Activated naive CD8-positive, alpha-beta T cell treated with anti-CD3 and anti-CD28 coated beads, Interleukin-2, amount 50 U/mL, for 16 hours (primary cell): ENCODE data around the gene KRT23.

Experiments used
- DNase-seq: peaks from one replicate; pipeline ENCODE4 v3.0.0-alpha.2; 2020; ENCODE audit warnings: low read depth, low spot score

KRT23 gene

GRCh38 chr17:40910441-40910841, 27.0 kb downstream of the KRT23 start:
- DNase-seq = no peak

GRCh38 chr17:40909755-40910154, 27.7 kb downstream of the KRT23 start:
- DNase-seq = no peak

GRCh38 chr17:40909351-40909750, 28.1 kb downstream of the KRT23 start:
- peak; percentile 23 for DNase-seq

GRCh38 chr17:40906613-40907012, 30.8 kb downstream of the KRT23 start:
- no peak for DNase-seq

GRCh38 chr17:40905370-40905769, 32.1 kb downstream of the KRT23 start:
- no peak for DNase-seq

GRCh38 chr17:40903129-40903847, 34.2 kb downstream of the KRT23 start:
- no peak for DNase-seq

- no peak for DNase-seq
Observed at GRCh38 chr17:40902498-40902897, 34.9 kb downstream of the KRT23 start.

GRCh38 chr17:40901981-40902474, 35.4 kb downstream of the KRT23 start:
- no peak for DNase-seq

GRCh38 chr17:40900809-40901356, 36.6 kb downstream of the KRT23 start:
- DNase-seq = no peak

- no peak for DNase-seq
Observed at GRCh38 chr17:40896916-40897455, 40.5 kb downstream of the KRT23 start.

GRCh38 chr17:40895106-40895730, 42.2 kb downstream of the KRT23 start:
- DNase-seq = no peak

- DNase-seq = no peak
Observed at GRCh38 chr17:40888196-40888720, 49.2 kb downstream of the KRT23 start.

GRCh38 chr17:40886090-40886489, 51.4 kb downstream of the KRT23 start:
- no peak for DNase-seq

GRCh38 chr17:40884708-40885512, 52.5 kb downstream of the KRT23 start, which contains the start of gene KRT20:
Gene KRT20, minus strand, starts transcription at chr17:40885242. Its CDS starts 57 bp downstream, at chr17:40885185.
- DNase-seq = no peak

- no peak for DNase-seq
Observed at GRCh38 chr17:40883626-40884334, 53.7 kb downstream of the KRT23 start.

- DNase-seq = no peak
Observed at GRCh38 chr17:40883031-40883430, 54.4 kb downstream of the KRT23 start.

- no peak for DNase-seq
Observed at GRCh38 chr17:40879026-40879425, 58.4 kb downstream of the KRT23 start.

GRCh38 chr17:40878044-40878443, 59.4 kb downstream of the KRT23 start:
- no peak for DNase-seq

GRCh38 chr17:40873801-40874200, 63.6 kb downstream of the KRT23 start:
- DNase-seq = no peak

GRCh38 chr17:40873255-40873654, 64.2 kb downstream of the KRT23 start:
- DNase-seq = no peak
